GM23338 (cell line): ENCODE measurements around the gene NKAIN2. TPM values are rescaled to one million over a fixed set of nuclear protein-coding genes. Genes with fewer than 3 reads are reported as not detected.

Experiments
- ATAC-seq: fragments of 200-7000 bp; cut with Tn5 transposase; 3 replicates; pipeline ENCODE4 v1.9.1; 2020
- DNase-seq: peaks from one replicate; pipeline ENCODE4 v3.0.0-alpha.2; 2015; ENCODE audit warnings: low spot score
- H2AFZ ChIP-seq: fragments of 200-600 bp; sonication (generic); 2 replicates; pipeline ENCODE4 v1.8.0; 2016; ENCODE audit warnings: antibody characterized with exemption, mild to moderate bottlenecking, moderate library complexity
- H3F3A ChIP-seq: fragments of 200-600 bp; sonication (generic); replicated peaks from 2 replicates; pipeline ENCODE4 v1.8.0; 2017; ENCODE audit warnings: antibody characterized with exemption, mixed run types, low read depth
- H3K27ac ChIP-seq: fragments of 200-600 bp; sonication (generic); 2 replicates; pipeline ENCODE4 v1.6.1; 2016; ENCODE audit warnings: low read depth
- H3K27me3 ChIP-seq: fragments of 200-600 bp; sonication (generic); 2 replicates; pipeline ENCODE4 v1.8.0; 2016; ENCODE audit warnings: mild to moderate bottlenecking, mixed run types, moderate library complexity; ENCODE audit not compliant: insufficient read depth
- H3K36me3 ChIP-seq: fragments of 200-600 bp; sonication (generic); 2 replicates; pipeline ENCODE4 v1.8.0; 2016; ENCODE audit warnings: mild to moderate bottlenecking; ENCODE audit not compliant: insufficient read depth
- H3K4me1 ChIP-seq: fragments of 200-600 bp; sonication (generic); 2 replicates; pipeline ENCODE4 v1.8.0; 2016; ENCODE audit warnings: mild to moderate bottlenecking, moderate library complexity; ENCODE audit not compliant: insufficient read depth
- H3K4me2 ChIP-seq: fragments of 200-600 bp; sonication (generic); 2 replicates; pipeline ENCODE4 v1.7.1; 2017; ENCODE audit warnings: mixed run types
- H3K4me3 ChIP-seq: fragments of 200-600 bp; sonication (generic); 2 replicates; pipeline ENCODE4 v1.6.1; 2016; ENCODE audit warnings: mixed run types
- H3K79me2 ChIP-seq: fragments of 200-600 bp; sonication (generic); replicated peaks from 2 replicates; pipeline ENCODE4 v1.8.0; 2017; ENCODE audit warnings: mild to moderate bottlenecking; ENCODE audit not compliant: insufficient read depth
- H3K9me2 ChIP-seq: fragments of 200-600 bp; sonication (generic); 2 replicates; pipeline ENCODE4 v1.8.0; 2017; ENCODE audit not compliant: insufficient read depth
- H4K20me1 ChIP-seq: fragments of 200-600 bp; sonication (generic); replicated peaks from 2 replicates; pipeline ENCODE4 v1.8.0; 2017; ENCODE audit warnings: mild to moderate bottlenecking; ENCODE audit not compliant: insufficient read depth
- H3K27ac Mint-ChIP-seq: 2 replicates; pipeline ENCODE4 v1.8.0; 2020; ENCODE audit warnings: inconsistent platforms, mild to moderate bottlenecking, moderate library complexity, mixed read lengths
- H3K27me3 Mint-ChIP-seq: 3 replicates; pipeline ENCODE4 v1.8.0; 2022; ENCODE audit warnings: low read depth, mild to moderate bottlenecking, moderate library complexity, mixed read lengths, inconsistent platforms; ENCODE audit not compliant: insufficient read depth, poor library complexity
- H3K36me3 Mint-ChIP-seq: 3 replicates; pipeline ENCODE4 v1.8.0; 2021; ENCODE audit warnings: low read depth, mild to moderate bottlenecking, inconsistent platforms, moderate library complexity, mixed read lengths
- H3K4me1 Mint-ChIP-seq: 3 replicates; pipeline ENCODE4 v1.8.0; 2020; ENCODE audit warnings: mild to moderate bottlenecking, inconsistent platforms, mixed read lengths
- H3K4me3 Mint-ChIP-seq: 3 replicates; pipeline ENCODE4 v1.8.0; 2021; ENCODE audit warnings: moderate library complexity, mild to moderate bottlenecking, inconsistent platforms, mixed read lengths
- H3K9me3 Mint-ChIP-seq: 3 replicates; pipeline ENCODE4 v1.8.0; 2020; ENCODE audit warnings: moderate library complexity, mild to moderate bottlenecking, inconsistent platforms, mixed read lengths
- CREB1 ChIP-seq: fragments of 250-450 bp; sonication (Bioruptor Pico); IDR thresholded peaks from 2 replicates; pipeline ENCODE4 v1.5.0; 2020; ENCODE audit warnings: low read depth, mild to moderate bottlenecking, moderate library complexity
- EZH2 ChIP-seq: fragments of 200-600 bp; sonication (generic); IDR thresholded peaks from one replicate; pipeline ENCODE4 v1.8.0; 2017; ENCODE audit warnings: antibody characterized with exemption, mild to moderate bottlenecking, low read depth; ENCODE audit not compliant: unreplicated experiment
- EZH2phosphoT487 ChIP-seq: fragments of 200-600 bp; sonication (generic); IDR thresholded peaks from one replicate; pipeline ENCODE4 v1.8.1; 2018; ENCODE audit warnings: antibody characterized with exemption; ENCODE audit not compliant: unreplicated experiment
- JUNB ChIP-seq: IDR thresholded peaks from one replicate; pipeline ENCODE4 v1.6.1; 2016; ENCODE audit warnings: antibody characterized with exemption; ENCODE audit not compliant: unreplicated experiment
- POLR2AphosphoS5 ChIP-seq: IDR thresholded peaks from 2 replicates; pipeline ENCODE4 v1.6.1; 2016; ENCODE audit warnings: antibody characterized with exemption, low read depth
- STAT1 ChIP-seq: IDR thresholded peaks from one replicate; pipeline ENCODE4 v1.6.1; 2016; ENCODE audit warnings: antibody characterized with exemption; ENCODE audit not compliant: unreplicated experiment
- ZNF114 ChIP-seq: fragments of 250-450 bp; sonication (Bioruptor Pico); IDR thresholded peaks from 2 replicates; pipeline ENCODE4 v1.5.0; 2020; ENCODE audit warnings: mild to moderate bottlenecking, moderate library complexity
- ZNF331 ChIP-seq: fragments of 250-450 bp; sonication (Bioruptor Pico); IDR thresholded peaks from 2 replicates; pipeline ENCODE4 v1.5.0; 2020; ENCODE audit warnings: low read depth, mild to moderate bottlenecking, moderate library complexity
- ZNF462 ChIP-seq: fragments of 250-450 bp; sonication (Bioruptor Pico); IDR thresholded peaks from 2 replicates; pipeline ENCODE4 v1.5.0; 2020; ENCODE audit warnings: mild to moderate bottlenecking, moderate library complexity
- polyA plus RNA-seq: library from polyadenylated mRNA; unstranded; fragments of >200 nt; fragmentation: Nextera tagmentation; extraction: Ambion mirVana; gene quantifications from 2 replicates; pipeline ENCODE4 v1.2.1, GENCODE V29; 2016
- total RNA-seq: library from RNA; depleted of rRNA; stranded (reverse); fragments of >200 nt; shearing (Covaris generic); gene quantifications from 2 replicates; pipeline ENCODE4 v1.2.3, GENCODE V29; 2014
- TF ChIP-seq, protein P1 (sequence below), 2 experiments: fragments of 200-600 bp in 1 of 2; sonication (generic) in 1 of 2; conservative IDR thresholded peaks; 2 replicates each; pipeline versions ENCODE4 v1.5.1 to v1.6.1; 2016 to 2017; ENCODE audit warnings: antibody characterized with exemption in 2 of 2, low read depth in 2 of 2, mild to moderate bottlenecking in 2 of 2, moderate library complexity in 1 of 2

NKAIN2 gene
- total and polyA plus RNA-seq, 2 experiments from 2014 or later, result 0.39 to 1.1 TPM

GRCh38 chr6:124748778-124749177, 945.1 kb downstream of the NKAIN2 start:
- Mint-ChIP-seq H3K9me3 (no peaks in the 10 kb centered on the region), H3K27me3 (no peaks in the 10 kb centered on the region), H3K4me3 (no peak overlapping the region), H3K4me1 (no peaks in the 10 kb centered on the region), H3K27ac (no peak overlapping the region), H3K36me3 (no peaks in the 10 kb centered on the region)
- no peak overlapping the region for H2AFZ ChIP-seq
- ATAC-seq, result no peak
- no peak for TF ChIP-seq ZNF462
- TF ChIP-seq STAT1, result no peak
- TF ChIP-seq, protein P1, sequence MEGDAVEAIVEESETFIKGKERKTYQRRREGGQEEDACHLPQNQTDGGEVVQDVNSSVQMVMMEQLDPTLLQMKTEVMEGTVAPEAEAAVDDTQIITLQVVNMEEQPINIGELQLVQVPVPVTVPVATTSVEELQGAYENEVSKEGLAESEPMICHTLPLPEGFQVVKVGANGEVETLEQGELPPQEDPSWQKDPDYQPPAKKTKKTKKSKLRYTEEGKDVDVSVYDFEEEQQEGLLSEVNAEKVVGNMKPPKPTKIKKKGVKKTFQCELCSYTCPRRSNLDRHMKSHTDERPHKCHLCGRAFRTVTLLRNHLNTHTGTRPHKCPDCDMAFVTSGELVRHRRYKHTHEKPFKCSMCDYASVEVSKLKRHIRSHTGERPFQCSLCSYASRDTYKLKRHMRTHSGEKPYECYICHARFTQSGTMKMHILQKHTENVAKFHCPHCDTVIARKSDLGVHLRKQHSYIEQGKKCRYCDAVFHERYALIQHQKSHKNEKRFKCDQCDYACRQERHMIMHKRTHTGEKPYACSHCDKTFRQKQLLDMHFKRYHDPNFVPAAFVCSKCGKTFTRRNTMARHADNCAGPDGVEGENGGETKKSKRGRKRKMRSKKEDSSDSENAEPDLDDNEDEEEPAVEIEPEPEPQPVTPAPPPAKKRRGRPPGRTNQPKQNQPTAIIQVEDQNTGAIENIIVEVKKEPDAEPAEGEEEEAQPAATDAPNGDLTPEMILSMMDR (conservative IDR thresholded peaks at IDR 0.05; ENCODE audit: low read depth in 2 of 2), result no peak
- no peak for TF ChIP-seq POLR2AphosphoS5
- no peak for TF ChIP-seq JUNB
- no peak for TF ChIP-seq EZH2phosphoT487
- TF ChIP-seq ZNF331 (CRISPR knock-in tag), result no peak
- TF ChIP-seq ZNF114, result no peak
- no peak for TF ChIP-seq CREB1 (CRISPR knock-in tag)
- no peak for TF ChIP-seq EZH2
- no peak overlapping the region for H3K4me3 ChIP-seq
- no peak for DNase-seq
- no peak overlapping the region for H3K27ac ChIP-seq
- H3K27me3 ChIP-seq, result no peaks in the 10 kb centered on the region
- no peaks in the 10 kb centered on the region for H4K20me1 ChIP-seq
- H3K4me2 ChIP-seq, result no peak overlapping the region
- no peaks in the 10 kb centered on the region for H3K9me2 ChIP-seq
- no peaks in the 10 kb centered on the region for H3K79me2 ChIP-seq
- H3K4me1 ChIP-seq, result no peaks in the 10 kb centered on the region
- H3F3A ChIP-seq, result no peaks in the 10 kb centered on the region
- H3K36me3 ChIP-seq, result no peaks in the 10 kb centered on the region
